WERI-Rb-1 (cell line): ENCODE data around the gene MEOX2.

Source experiments
- DNase-seq: peaks from one replicate; pipeline ENCODE4 v3.0.0-alpha.2; 2020
- H3K27ac ChIP-seq: fragments of 250-450 bp; sonication (Bioruptor Pico); 2 replicates; pipeline ENCODE4 v1.5.1; 2020; ENCODE audit warnings: mild to moderate bottlenecking, moderate library complexity
- H3K27me3 ChIP-seq: fragments of 250-450 bp; sonication (Bioruptor Pico); 2 replicates; pipeline ENCODE4 v1.5.1; 2021; ENCODE audit warnings: mild to moderate bottlenecking, low read depth, moderate library complexity; ENCODE audit not compliant: insufficient read depth, severe bottlenecking
- H3K36me3 ChIP-seq: fragments of 250-450 bp; sonication (Bioruptor Pico); 2 replicates; pipeline ENCODE4 v1.5.1; 2020; ENCODE audit warnings: mild to moderate bottlenecking, moderate library complexity
- H3K4me3 ChIP-seq: 2 replicates; pipeline ENCODE4 v1.5.1; 2011; ENCODE audit warnings: low read depth, mild to moderate bottlenecking, control low read depth, low read length
- H3K9me3 ChIP-seq: fragments of 250-450 bp; sonication (Bioruptor Pico); 2 replicates; pipeline ENCODE4 v1.5.1; 2021; ENCODE audit warnings: mild to moderate bottlenecking, moderate library complexity; ENCODE audit not compliant: severe bottlenecking
- TF ChIP-seq, protein P1 (sequence below): IDR thresholded peaks from 2 replicates; pipeline ENCODE4 v1.5.1; 2011; ENCODE audit warnings: low read depth, mild to moderate bottlenecking, control low read depth, inconsistent platforms, low read length

The MEOX2 gene

DNA sequence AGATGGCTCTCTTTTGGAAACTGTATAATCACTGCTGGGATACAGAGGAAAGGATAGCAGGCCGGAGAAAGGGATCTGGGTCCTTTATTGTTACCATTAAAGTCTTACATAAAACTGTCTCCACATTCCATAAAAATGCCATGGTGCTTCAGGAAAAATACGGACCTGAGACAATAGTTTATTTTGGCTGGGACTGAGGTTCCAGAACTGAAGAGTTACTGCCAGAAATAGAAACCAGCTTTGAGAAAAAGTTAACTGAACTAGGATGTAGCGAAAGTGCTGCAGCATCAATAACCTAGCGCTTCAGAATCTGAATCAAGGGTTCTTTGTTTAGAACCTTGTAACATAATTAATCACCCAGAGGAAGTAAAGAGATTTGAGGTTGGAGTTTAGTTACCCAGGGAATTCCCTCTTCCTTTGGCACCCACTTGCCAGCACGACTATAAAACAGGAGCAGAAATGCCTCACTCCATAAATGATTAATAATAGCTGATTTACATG is 38.0 kb downstream of the MEOX2 start:
- no peaks in the 10 kb centered on the region for H3K27me3 ChIP-seq
- TF ChIP-seq, protein P1, sequence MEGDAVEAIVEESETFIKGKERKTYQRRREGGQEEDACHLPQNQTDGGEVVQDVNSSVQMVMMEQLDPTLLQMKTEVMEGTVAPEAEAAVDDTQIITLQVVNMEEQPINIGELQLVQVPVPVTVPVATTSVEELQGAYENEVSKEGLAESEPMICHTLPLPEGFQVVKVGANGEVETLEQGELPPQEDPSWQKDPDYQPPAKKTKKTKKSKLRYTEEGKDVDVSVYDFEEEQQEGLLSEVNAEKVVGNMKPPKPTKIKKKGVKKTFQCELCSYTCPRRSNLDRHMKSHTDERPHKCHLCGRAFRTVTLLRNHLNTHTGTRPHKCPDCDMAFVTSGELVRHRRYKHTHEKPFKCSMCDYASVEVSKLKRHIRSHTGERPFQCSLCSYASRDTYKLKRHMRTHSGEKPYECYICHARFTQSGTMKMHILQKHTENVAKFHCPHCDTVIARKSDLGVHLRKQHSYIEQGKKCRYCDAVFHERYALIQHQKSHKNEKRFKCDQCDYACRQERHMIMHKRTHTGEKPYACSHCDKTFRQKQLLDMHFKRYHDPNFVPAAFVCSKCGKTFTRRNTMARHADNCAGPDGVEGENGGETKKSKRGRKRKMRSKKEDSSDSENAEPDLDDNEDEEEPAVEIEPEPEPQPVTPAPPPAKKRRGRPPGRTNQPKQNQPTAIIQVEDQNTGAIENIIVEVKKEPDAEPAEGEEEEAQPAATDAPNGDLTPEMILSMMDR = no peak
- DNase-seq = no peak
- H3K36me3 ChIP-seq = no peaks in the 10 kb centered on the region
- no peak overlapping the region for H3K4me3 ChIP-seq
- H3K27ac ChIP-seq = no peak overlapping the region
- H3K9me3 ChIP-seq = no peaks in the 10 kb centered on the region

DNA sequence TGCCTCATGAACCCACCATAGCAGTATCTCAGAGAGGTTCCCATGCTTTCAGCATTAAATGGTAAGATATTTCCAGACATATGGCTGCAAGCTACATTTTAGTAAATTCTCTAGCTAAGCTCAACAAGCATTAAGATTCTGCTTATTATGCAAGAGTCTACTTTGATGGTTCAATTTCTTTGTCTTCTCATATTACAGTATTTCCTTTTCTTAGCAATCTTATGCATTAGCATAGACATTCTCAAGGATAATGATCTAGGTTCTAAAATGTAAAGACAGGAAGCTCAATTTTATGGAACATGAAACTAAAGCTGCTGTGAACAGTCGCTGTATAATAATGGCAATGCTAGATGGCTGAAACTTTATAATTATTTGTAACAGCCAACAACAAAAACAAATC is 39.2 kb downstream of the MEOX2 start:
- TF ChIP-seq, protein P1 = no peak
- Histone ChIP-seq H3K4me3 (no peak overlapping the region), H3K27me3 (no peaks in the 10 kb centered on the region), H3K27ac (no peak overlapping the region), H3K9me3 (no peaks in the 10 kb centered on the region), H3K36me3 (no peaks in the 10 kb centered on the region)
- DNase-seq = no peak

DNA sequence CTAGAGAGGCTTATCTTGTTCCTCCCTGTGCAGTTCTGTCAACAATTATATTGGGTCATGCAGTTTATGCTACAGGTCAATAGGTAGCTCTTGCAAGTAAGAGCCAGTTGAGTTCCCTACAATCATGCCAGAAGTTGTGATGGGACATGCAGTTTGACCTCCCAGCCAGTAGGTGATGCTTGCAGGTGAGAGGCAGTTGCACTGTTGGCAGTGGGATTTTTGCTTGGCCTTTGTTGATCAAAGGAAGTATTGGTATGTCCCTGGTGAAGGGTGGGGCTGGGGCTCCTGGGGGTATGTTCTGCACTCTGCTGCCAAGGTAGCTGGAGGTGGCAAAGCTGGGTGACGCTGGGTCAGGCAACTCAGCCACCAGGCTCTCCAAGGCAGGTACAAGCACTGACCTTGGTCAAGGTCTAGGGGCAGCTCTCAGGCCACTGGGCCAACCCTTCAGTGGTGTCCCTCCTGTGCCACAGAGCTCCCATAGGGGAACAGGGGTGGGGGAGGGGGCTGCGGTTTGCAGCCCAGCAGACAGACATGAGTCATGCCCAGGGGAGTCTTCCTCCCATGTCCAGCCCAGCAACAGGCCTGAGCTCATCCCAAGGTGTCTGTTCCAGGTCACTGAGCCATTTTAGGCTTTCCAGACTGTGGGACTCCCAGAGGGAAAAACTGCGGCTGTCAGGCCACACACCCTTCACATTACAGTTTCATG is 43.3 kb downstream of the MEOX2 start:
- Histone ChIP-seq H3K9me3 (no peaks in the 10 kb centered on the region), H3K27me3 (no peaks in the 10 kb centered on the region), H3K27ac (no peak overlapping the region), H3K4me3 (no peak overlapping the region), H3K36me3 (no peaks in the 10 kb centered on the region)
- no peak for DNase-seq
- TF ChIP-seq, protein P1 = no peak

DNA sequence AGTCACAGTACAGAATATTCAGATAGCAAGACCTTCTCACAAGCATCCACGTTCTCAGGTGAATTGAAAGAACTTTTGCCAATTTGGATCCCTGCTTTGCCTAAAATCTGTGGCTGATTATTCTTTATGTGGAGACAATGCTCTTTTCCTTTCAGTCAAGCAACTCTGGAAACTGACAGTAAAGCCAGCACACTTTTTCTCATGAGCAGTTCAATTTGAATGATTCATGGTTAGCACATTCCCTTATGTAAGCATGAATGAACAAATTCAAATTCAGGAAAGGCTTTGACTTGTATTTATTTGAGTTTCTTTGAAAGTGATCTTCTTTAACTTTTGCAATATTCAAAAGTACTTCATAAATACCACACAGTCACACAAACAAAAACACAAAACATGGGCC is 57.6 kb downstream of the MEOX2 start:
- Histone ChIP-seq H3K27ac (no peak overlapping the region), H3K27me3 (no peaks in the 10 kb centered on the region), H3K9me3 (no peaks in the 10 kb centered on the region), H3K4me3 (no peak overlapping the region), H3K36me3 (no peaks in the 10 kb centered on the region)
- no peak for DNase-seq
- TF ChIP-seq, protein P1 = no peak

DNA sequence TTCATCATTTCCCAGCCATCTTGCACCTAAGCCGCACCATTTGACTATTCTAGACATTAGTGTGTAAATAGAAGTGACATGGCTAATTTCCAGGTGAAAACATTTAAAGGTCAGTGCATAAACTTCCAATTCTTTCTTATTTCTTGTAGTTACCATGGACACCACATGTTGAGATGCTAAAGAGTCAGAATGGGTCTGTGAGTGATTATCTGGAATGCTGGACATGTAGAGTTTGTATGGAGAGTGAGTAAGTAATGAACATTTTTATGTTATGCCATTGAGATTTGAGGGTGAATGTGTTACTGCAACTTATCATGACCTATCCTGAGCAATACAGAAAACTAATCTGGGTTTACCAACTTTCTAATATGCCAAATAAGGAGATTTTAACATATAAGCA is 60.4 kb downstream of the MEOX2 start:
- Histone ChIP-seq H3K4me3 (no peak overlapping the region), H3K27ac (no peak overlapping the region), H3K9me3 (no peaks in the 10 kb centered on the region), H3K36me3 (no peaks in the 10 kb centered on the region), H3K27me3 (no peaks in the 10 kb centered on the region)
- no peak for DNase-seq
- TF ChIP-seq, protein P1 = no peak

DNA sequence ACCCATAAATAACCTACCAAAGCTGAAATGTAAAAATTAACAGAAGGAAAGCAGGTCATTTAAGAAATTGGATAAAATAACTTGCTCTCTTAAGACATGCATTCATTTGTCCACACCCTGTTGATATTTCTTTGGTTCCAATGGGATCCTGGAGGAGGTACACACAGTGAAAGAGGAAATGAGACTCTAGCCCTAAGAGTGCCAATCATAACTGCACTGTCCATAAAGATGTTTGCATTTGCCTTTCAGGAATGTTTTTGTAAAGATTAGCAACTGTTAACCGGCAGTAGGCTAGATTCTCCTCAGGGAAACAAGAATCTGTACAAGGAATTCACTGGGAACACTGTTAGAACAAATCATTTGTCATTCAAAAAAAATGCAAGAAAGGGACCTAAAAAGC is 61.0 kb downstream of the MEOX2 start:
- TF ChIP-seq, protein P1 = no peak
- H3K36me3 ChIP-seq = no peaks in the 10 kb centered on the region
- H3K27ac ChIP-seq = no peak overlapping the region
- no peaks in the 10 kb centered on the region for H3K27me3 ChIP-seq
- no peaks in the 10 kb centered on the region for H3K9me3 ChIP-seq
- H3K4me3 ChIP-seq = no peak overlapping the region
- DNase-seq = no peak
